ENCODE data around the gene KRTAP10-6. TPM values are rescaled to one million over a fixed set of nuclear protein-coding genes. Genes with fewer than 3 reads are reported as not detected.
"Not testable (repeated sequence)": the region's sequence is repeated elsewhere in the genome, so short reads cannot be mapped to it uniquely, and the experiment has no call there.

Gene KRTAP10-6
- total RNA-seq, 1 donor from 2014 or later, result not detected

DNA sequence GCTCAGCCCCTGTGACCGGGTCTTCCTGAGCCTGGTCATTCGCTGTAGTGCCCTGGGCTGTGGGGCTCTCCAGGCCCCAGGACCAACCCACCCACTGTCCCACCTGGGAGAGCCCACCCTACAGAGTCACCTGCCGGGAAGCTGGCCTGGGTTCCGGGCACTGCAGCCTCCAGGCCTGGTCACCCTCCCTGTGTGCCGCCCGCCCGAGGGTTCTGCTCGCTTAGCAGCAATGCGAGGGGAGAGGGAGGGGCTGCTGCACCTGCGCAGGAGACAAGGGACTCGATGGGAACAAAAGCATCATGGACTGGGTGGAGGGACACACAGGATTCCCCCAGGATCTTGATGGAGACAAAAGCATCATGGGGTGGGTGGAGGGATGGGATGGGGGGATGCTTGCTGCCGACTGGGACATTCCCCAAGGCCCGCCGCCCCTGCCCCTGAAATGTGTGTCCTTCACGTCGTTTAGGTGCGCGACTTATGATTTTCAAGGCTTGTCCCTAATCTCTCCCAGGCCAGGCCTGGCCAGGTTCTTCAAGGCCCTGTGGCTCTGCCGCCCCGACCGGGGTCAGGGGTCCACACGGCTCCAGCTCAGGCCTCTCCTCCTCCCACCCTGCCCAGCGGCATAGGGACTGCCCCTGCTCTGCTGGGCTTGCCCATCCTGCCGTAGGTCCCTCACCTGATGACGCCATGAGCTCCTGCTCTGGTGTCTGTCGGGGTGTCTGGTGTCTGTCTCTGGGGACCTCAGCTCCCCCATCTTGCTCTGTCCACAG, 21.3 kb upstream of the KRTAP10-6 start:
- H3K27ac Mint-ChIP-seq (ENCODE audit: unreplicated experiment), result no peak overlapping the region
- no peak for DNase-seq
- TF ChIP-seq, protein P1, sequence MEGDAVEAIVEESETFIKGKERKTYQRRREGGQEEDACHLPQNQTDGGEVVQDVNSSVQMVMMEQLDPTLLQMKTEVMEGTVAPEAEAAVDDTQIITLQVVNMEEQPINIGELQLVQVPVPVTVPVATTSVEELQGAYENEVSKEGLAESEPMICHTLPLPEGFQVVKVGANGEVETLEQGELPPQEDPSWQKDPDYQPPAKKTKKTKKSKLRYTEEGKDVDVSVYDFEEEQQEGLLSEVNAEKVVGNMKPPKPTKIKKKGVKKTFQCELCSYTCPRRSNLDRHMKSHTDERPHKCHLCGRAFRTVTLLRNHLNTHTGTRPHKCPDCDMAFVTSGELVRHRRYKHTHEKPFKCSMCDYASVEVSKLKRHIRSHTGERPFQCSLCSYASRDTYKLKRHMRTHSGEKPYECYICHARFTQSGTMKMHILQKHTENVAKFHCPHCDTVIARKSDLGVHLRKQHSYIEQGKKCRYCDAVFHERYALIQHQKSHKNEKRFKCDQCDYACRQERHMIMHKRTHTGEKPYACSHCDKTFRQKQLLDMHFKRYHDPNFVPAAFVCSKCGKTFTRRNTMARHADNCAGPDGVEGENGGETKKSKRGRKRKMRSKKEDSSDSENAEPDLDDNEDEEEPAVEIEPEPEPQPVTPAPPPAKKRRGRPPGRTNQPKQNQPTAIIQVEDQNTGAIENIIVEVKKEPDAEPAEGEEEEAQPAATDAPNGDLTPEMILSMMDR (IDR thresholded peaks at IDR 0.05; ENCODE audit: partially characterized antibody, unreplicated experiment), result no peak
- H3K9me3 Mint-ChIP-seq (ENCODE audit: unreplicated experiment), result peaks cover 18% of the 10 kb centered on the region
- peaks cover 28% of the 10 kb centered on the region for H3K36me3 Mint-ChIP-seq (ENCODE audit: unreplicated experiment)
- H3K4me1 Mint-ChIP-seq (ENCODE audit: low read depth, unreplicated experiment), result peaks cover 10% of the 10 kb centered on the region
- peaks cover 9% of the 10 kb centered on the region for H3K27me3 Mint-ChIP-seq (ENCODE audit: unreplicated experiment)
- H3K4me3 Mint-ChIP-seq (ENCODE audit: unreplicated experiment), result no peak overlapping the region

DNA sequence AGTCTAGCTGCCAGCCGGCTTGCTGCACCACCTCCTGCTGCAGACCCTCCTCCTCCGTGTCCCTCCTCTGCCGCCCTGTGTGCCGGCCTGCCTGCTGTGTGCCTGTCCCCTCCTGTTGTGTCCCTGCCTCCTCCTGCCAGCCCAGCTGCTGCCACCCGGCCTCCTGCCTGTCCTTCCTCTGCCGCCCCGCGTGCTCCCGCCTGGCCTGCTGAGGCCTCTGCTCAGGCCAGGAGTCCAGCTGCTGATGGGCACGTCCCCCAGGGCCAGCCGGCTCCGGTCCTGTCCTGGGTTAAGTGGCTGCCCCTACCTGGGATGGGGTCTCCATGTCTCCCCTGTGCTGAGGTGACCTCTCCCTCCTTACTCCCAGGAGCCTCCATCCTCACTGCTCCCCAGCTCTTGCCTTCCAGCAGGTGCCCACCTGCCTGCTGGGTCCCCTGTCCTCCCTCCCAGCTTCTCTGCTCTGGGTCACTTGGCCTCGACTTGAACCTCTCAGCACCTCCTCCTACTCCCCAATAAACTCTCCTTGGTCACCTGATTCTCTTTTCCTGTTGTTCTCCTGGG, 20.4 kb upstream of the KRTAP10-6 start:
- Mint-ChIP-seq H3K27me3 (ENCODE audit: unreplicated experiment) (peaks cover 9% of the 10 kb centered on the region), H3K36me3 (ENCODE audit: unreplicated experiment) (peaks cover 31% of the 10 kb centered on the region), H3K9me3 (ENCODE audit: unreplicated experiment) (peaks cover 18% of the 10 kb centered on the region), H3K4me3 (ENCODE audit: unreplicated experiment) (no peak overlapping the region), H3K27ac (ENCODE audit: unreplicated experiment) (no peak overlapping the region), H3K4me1 (ENCODE audit: low read depth, unreplicated experiment) (peaks cover 10% of the 10 kb centered on the region)
- DNase-seq, result no peak
- TF ChIP-seq, protein P1 (IDR thresholded peaks at IDR 0.05; ENCODE audit: partially characterized antibody, unreplicated experiment), result no peak

DNA sequence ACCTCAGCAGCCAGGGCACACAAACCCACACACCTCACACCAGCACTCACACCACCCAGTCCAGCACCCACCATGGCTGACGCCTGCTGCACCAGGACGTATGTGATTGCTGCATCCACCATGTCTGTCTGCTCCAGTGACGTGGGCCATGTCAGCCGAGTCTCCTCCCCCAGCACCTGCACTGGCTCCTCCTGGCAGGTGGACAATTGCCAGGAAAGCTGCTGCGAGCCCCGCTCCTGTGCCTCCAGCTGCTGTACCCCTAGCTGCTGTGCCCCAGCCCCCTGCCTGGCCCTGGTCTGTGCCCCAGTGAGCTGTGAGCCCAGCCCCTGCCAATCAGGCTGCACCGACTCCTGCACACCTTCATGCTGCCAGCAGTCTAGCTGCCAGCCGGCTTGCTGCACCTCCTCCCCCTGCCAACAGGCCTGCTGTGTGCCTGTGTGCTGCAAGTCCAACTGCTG, 19.8 kb upstream of the KRTAP10-6 start, which contains the start of gene KRTAP10-8:
Gene KRTAP10-8 (plus strand): TSS at position 51 of the 458 bp plus-strand sequence. CDS start 22 bp downstream, at position 73.
- H3K27ac Mint-ChIP-seq (ENCODE audit: unreplicated experiment), result no peak within 1 kb of the TSS
- peaks cover 7% of the 10 kb centered on the region for H3K27me3 Mint-ChIP-seq (ENCODE audit: unreplicated experiment)
- DNase-seq, result no peak
- H3K4me3 Mint-ChIP-seq (ENCODE audit: unreplicated experiment), result no peak within 1 kb of the TSS
- TF ChIP-seq, protein P1 (IDR thresholded peaks at IDR 0.05; ENCODE audit: partially characterized antibody, unreplicated experiment), result no peak
- H3K4me1 Mint-ChIP-seq (ENCODE audit: low read depth, unreplicated experiment), result peaks cover 10% of the 10 kb centered on the region
- H3K36me3 Mint-ChIP-seq (ENCODE audit: unreplicated experiment), result peaks cover 37% of the 10 kb centered on the region
- peaks cover 12% of the 10 kb centered on the region for H3K9me3 Mint-ChIP-seq (ENCODE audit: unreplicated experiment)

DNA sequence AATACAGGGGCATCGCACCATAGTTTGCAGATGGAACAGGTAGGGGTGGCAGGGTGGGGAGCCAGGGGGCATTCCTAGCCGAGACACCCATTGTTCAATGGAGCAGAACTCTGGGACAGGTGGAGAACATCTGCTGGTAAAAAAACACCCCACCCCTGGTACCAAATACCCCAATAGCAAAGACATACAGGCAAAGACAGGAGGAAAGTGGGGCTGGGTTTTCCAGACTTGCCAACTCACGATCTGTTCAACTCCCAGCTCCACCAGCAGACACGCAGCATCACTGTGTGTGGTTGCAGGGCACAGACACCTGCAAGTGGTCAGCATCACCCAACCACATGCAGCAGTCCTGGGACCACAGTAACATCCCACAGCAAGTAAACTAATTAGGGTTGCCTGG, 19.2 kb upstream of the KRTAP10-6 start:
- H3K4me1 Mint-ChIP-seq (ENCODE audit: low read depth, unreplicated experiment), result peaks cover 8% of the 10 kb centered on the region
- H3K36me3 Mint-ChIP-seq (ENCODE audit: unreplicated experiment), result peaks cover 37% of the 10 kb centered on the region
- H3K4me3 Mint-ChIP-seq (ENCODE audit: unreplicated experiment), result no peak overlapping the region
- TF ChIP-seq, protein P1 (IDR thresholded peaks at IDR 0.05; ENCODE audit: partially characterized antibody, unreplicated experiment), result no peak
- DNase-seq, result no peak
- H3K9me3 Mint-ChIP-seq (ENCODE audit: unreplicated experiment), result peaks cover 12% of the 10 kb centered on the region
- H3K27ac Mint-ChIP-seq (ENCODE audit: unreplicated experiment), result no peak overlapping the region
- H3K27me3 Mint-ChIP-seq (ENCODE audit: unreplicated experiment), result peaks cover 5% of the 10 kb centered on the region

DNA sequence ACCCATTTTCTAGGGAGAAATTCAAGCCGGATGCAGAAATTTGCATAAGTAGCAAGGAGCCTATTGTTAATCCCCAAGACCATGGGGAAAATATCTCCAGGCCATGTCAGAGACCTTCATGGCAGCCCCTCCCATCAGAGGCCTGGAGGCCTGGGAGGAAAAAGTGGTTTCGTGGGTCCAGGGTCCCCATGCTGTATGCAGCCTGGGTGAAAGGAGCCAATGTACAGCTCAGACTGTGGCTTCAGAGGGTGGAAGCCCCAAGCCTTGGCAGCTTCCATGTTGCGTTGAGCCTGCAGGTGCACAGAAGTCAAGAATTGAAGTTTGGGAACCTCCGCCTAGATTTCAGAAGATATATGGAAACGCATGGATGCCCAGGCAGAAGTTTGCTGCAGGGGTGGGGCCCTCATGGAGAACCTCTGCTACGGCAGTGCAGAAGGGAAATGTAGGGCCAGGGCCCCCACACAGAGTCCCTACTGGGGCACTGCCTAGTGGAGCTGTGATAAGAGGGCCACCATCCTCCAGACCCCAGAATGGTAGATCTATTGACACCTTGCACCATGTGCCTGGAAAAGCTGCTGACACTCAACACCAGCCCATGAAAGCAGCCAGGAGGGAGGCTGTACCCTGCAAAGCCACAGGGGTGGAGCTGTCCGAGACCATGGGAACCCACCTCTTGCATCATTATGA, 18.0 kb upstream of the KRTAP10-6 start:
- DNase-seq; H3K27me3 Mint-ChIP-seq (ENCODE audit: unreplicated experiment); H3K27ac Mint-ChIP-seq (ENCODE audit: unreplicated experiment); H3K4me3 Mint-ChIP-seq (ENCODE audit: unreplicated experiment); H3K4me1 Mint-ChIP-seq (ENCODE audit: low read depth, unreplicated experiment): not testable (repeated sequence)
- Mint-ChIP-seq H3K36me3 (ENCODE audit: unreplicated experiment) (peaks cover 37% of the 10 kb centered on the region), H3K9me3 (ENCODE audit: unreplicated experiment) (peaks cover 12% of the 10 kb centered on the region)

Data from glutamatergic neuron (in vitro differentiated cells).